HG03064 (cell line): ENCODE data around the gene ZC3H14.

Experiments used
- ATAC-seq: cut with Tn5 transposase; IDR thresholded peaks from one replicate; pipeline ENCODE4 v1.9.1; 2021; ENCODE audit warnings: low read depth; ENCODE audit not compliant: unreplicated experiment

ZC3H14 gene

DNA sequence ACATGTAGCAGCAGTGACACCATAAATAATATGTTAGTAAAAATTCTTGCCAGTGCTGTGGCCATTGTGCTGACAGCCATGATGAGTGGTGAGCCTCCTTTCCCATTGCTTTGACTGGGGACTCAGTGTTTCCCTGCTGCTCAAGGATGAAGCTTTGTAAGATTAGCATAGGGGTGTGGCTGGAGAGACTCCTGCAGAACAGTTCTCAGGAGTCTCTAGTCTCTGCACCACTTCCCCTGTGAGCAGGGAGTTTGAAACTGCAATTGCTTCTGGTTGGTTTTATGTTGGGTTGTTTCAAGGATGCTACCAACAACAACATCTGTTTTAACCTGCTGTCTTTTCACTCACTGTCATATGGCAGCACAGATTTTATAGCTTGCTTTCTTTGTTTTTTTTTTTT, 41.4 kb downstream of the ZC3H14 start:
- ATAC-seq, result no peak

DNA sequence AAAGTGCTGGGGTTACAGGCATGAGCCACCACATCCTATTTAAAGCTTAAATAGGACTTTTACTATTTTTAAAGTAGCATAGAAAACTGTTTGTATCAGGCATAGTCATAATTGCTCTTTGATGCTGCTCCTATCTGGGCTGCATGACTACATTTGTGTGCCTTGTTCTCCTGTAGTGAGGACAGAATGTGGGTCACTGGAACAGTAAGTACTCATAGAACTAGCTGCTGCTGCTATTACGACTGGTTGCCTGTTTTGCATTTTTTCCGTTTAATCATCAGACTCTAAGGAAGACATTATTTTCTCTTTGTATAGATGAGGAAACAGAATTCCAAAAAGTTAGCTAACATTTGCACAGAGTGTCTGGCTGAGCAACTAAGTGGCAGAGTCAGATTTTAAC, 42.8 kb downstream of the ZC3H14 start:
- ATAC-seq, result no peak

- ATAC-seq, result no peak
These were observed 45.0 kb downstream of the ZC3H14 start for GRCh38 chr14:88607829-88608228.

GRCh38 chr14:88611878-88612277, 49.0 kb downstream of the ZC3H14 start:
- ATAC-seq, result no peak

- no peak for ATAC-seq
These were observed 50.1 kb downstream of the ZC3H14 start for GRCh38 chr14:88612981-88613380.

- ATAC-seq, result no peak
These were observed 50.7 kb downstream of the ZC3H14 start for GRCh38 chr14:88613552-88614010.

DNA sequence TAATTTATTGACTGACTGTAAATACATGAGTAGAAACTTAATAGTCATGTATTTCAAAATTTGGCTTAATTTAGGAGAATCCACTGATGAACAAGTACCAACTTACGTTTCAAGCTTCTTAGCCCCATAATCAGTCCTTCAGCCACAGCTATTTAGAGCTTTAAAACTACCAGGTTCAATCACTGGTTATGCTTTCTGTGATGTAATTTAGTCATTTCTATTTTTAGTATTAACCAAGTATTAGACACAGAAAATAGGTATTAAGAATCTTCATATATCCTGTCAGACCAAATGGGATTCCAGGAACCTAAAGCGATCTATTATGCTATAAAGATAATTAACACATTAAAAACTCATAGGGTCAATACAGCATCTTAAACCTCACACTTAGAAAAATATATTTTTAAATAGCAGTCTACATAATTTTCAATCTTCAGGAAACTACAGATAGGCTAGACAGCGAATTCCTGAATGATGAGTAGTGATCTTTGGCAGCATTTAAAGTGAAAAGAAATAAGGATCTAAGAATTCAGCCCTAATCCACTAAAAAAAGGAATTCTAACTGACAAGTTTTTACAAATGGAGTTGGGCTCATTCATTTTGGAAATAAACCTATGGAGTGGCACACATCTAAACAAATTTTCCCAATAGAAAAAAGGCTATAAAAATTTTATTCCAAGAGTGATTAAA, 51.5 kb downstream of the ZC3H14 start:
- ATAC-seq, result no peak

DNA sequence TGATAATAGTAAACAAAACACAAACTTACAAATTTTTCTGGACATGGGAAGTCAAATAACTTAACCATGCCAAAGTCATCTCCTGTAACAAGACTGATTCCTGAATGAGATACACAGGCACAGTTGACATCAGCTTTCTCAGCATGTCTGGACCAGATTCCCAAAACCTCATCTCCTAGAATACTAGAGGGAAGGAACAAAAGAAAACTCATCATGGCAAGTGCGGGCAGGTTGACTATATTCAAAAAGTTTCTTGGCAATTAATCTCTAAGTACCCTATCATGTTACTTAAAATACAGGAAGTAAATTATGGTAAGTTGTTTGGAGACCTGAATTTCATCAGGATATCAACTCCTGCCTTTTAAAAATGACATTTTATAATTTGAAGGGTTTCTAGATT, 53.9 kb downstream of the ZC3H14 start:
- ATAC-seq, result no peak

DNA sequence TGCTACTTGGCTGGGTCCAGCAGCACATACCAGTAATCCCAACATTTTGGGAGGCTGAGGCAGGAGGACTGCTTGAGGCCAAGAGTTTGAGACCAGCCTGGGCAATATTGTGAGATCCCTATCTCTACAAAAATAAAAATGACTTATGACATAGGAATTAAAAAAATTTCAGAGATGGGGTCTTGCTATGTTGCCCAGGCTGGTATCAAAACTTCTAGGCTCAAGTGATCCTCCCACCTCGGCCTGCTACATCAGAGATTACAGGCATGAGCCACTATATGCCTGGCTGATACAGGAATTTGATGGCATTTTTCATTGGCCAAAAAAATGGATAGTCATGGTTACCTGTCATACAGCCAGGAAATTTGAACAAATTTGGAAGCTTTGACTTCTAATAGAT, 54.6 kb downstream of the ZC3H14 start:
- no peak for ATAC-seq

DNA sequence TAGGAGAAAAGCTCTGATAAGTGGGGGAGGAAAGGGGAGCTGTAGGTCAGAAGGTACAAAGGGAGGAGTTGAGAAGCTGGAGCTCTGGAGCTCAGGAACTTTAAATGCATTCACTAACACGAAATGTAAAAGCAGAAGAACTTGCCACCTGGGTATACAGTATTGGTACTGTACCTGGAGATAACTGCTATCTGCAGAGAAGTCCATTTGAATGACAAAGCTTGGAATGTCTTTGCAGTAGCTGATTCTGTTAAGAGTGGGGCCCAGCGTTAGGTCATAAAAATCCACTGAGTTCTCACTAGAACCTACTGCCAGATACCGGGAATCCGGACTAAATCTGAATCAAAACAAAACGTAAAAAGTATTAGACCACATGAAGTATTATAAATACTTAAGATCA, 55.6 kb downstream of the ZC3H14 start:
- ATAC-seq, result no peak

DNA sequence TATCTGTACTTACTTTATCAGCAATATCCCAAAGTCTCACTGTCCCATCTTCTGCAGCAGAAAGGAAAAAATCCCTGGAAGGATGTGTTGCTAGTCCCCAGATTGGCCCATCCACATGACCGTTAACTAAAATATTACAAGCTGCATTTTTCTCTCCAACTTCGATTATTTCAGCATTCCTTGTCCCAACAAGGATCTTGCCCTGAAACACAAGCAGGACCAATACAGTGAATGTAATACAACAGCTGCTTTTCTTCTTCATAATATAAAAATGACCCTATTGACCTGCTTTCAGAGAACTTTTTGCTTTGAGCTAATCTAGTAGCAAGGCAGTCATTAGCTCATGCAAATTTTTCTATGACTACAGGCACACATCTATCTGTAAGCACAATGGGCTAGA, 58.3 kb downstream of the ZC3H14 start:
- ATAC-seq, result no peak

DNA sequence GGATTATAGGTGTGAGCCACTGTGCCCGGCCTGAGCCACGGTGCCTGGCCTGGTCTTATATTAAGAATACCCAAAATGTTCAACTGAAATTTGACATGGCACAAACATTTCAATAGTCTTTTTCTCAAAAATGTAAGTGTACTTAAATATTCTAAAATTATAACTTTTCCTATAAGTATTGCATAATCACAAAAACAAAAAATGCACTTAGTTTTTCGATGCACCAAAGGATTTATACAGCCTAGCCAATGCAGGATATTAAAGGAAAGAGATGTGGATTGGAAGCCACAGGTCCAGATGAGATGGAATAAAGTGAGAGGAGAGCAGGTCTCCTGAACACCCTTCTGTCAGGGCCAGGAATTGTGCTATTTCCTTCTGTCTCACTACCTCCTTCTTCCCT, 62.8 kb downstream of the ZC3H14 start:
- ATAC-seq, result no peak

DNA sequence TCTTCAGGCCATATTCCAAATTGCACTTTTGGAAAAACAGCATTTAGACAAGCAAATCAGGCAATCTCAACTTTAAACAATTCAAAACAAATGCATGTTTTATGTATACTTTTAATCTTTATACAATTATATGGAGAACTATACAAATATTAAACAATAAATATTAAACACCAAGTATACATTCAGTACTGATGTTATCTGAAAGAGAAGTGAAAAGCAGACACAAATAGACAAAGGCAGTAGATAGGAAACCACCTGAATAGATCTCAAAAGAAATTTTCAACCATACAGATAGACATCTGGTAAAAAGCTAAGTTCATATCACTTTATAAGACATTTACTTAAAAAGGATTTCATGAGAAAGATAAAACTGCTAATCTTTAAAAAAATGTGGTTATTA, 65.2 kb downstream of the ZC3H14 start:
- ATAC-seq, result no peak

DNA sequence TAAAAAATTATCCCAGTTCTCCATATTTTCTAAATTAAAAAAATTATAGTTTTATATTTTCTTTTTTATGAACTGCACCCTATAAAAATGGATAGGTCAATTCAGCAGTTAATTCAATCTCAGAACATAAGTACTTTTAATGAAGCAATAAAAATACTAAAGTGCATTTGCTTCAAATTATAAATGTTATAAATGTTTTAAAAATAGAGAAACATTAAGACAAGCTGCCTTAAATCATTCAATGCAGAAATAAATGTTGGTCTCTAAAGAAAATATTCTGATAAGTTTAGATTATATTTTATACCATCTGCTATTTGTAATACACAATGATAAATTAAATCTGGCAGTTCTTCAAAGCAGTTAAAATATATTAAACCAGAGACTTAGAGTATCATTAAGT, 65.6 kb downstream of the ZC3H14 start:
- no peak for ATAC-seq

DNA sequence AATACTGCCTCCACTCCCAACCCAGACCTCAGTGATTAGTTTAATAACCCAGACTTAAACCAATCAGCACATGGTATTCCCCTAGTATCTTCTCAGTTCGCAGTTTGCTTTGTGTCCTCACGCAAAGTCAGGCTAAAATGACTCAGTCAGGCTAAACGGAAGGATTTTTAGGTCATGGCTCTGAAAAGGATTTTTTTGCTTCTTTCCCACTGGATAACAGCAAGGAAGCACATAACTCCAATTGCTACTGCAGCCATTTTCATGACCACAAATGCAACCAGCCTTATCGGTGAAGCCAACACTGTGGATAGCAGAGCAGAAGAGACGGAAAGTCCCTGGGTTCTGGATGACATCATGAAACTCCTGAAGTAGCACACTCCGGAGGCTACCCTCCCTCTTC, 67.7 kb downstream of the ZC3H14 start:
- ATAC-seq, result no peak

- no peak for ATAC-seq
These were observed 68.3 kb downstream of the ZC3H14 start for GRCh38 chr14:88631091-88631490.

- no peak for ATAC-seq
These were observed 69.7 kb downstream of the ZC3H14 start for GRCh38 chr14:88632512-88632911.

- no peak for ATAC-seq
These were observed 76.4 kb downstream of the ZC3H14 start for GRCh38 chr14:88639221-88639620.

- ATAC-seq, result no peak
These were observed 97.2 kb downstream of the ZC3H14 start for GRCh38 chr14:88660056-88660455.

- ATAC-seq, result peak; percentile 80
These were observed 104.9 kb downstream of the ZC3H14 start for GRCh38 chr14:88667555-88668273.

DNA sequence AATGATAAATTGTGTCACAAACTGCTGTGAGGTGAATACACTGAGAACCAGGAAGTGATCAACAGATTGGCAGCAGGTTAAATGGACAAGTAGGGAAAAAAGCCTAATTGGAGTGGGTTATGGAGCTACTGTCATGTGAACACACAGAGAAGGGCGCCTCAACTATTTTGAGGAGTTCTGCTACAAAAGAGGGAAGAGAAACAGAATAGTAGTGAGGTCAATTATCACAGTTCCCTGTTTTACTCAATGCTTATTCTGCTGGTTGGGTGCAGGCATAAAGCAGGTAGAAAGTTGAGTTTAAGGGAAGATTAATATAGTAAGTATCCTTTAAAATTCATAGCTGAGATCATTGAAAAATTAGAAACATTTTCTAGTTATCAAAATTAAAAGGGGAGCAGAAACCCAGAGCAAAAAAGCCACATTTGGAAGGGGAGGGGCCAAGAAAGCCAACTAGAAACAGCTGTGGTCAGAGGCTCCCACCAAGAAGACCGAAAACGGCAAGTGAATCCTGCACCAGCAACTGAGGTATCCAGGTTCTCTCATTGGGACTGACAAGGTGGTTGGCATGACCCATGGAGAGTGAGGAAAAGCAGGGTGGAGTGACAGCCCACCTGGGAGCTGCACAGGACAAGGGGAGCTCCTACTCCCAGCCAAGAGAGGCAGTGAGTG, 105.7 kb downstream of the ZC3H14 start:
- peak; percentile 61 for ATAC-seq

DNA sequence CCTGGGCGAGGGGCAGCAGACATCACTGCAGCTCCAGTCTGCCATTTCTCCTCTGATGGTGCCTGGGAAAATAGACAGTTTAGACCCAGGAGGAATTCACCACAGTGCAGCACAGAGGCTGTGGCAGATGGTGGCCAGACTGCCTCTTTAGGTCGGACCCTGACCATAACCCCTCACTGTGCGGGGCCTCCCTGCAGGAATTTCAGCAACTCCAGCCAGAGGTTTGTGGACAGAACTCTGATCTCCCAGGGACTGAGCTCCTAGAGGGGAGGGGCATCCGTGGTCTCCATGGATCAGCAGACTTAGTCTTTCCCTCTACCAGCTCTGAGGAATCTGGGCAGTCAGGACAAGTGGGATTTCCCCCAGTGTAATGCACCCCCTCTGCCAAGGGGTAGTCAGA, 106.5 kb downstream of the ZC3H14 start:
- no peak for ATAC-seq
